ENCODE results near the gene SRGAP1. TPM values are rescaled to one million over a fixed set of nuclear protein-coding genes. Genes with fewer than 3 reads are reported as not detected.
"Not testable (repeated sequence)": the region's sequence is repeated elsewhere in the genome, so short reads cannot be mapped to it uniquely, and the experiment has no call there.

The SRGAP1 gene
- total and polyA plus RNA-seq, 8 donors = 2.5 to 13.3 (median 7.5) TPM

DNA sequence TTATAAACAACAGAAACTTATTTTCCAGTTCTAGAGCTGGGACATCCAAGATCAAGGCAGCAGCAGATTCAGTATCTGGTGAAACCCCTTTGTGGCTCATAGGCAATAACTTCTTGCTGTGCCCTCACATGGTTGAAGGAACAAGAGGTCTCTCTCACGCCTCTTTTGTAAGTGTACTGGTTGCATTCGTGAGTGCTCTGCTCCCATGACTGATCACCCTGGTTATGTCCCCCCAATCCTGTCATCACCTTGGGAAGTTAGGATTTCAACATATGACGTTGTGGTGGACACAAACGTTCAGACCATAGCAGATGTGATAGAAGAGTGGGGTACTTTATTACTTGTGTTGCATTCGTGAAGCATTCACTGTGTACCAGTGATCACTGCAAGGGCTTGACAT is 184.0 kb downstream of the SRGAP1 start:
- no peak for FAIRE-seq
- Histone ChIP-seq H3K27ac (no peak overlapping the region), H3K9me3 (no peaks in the 10 kb centered on the region), H3K4me3 (no peak overlapping the region), H3K27me3 (no peaks in the 10 kb centered on the region), H3K4me1 (no peaks in the 10 kb centered on the region), H3K36me3 (no peaks in the 10 kb centered on the region)
- ATAC-seq = no peak
- intact Hi-C loops (cut with DNase I) = no loop called here
- TF ChIP-seq, protein P1, sequence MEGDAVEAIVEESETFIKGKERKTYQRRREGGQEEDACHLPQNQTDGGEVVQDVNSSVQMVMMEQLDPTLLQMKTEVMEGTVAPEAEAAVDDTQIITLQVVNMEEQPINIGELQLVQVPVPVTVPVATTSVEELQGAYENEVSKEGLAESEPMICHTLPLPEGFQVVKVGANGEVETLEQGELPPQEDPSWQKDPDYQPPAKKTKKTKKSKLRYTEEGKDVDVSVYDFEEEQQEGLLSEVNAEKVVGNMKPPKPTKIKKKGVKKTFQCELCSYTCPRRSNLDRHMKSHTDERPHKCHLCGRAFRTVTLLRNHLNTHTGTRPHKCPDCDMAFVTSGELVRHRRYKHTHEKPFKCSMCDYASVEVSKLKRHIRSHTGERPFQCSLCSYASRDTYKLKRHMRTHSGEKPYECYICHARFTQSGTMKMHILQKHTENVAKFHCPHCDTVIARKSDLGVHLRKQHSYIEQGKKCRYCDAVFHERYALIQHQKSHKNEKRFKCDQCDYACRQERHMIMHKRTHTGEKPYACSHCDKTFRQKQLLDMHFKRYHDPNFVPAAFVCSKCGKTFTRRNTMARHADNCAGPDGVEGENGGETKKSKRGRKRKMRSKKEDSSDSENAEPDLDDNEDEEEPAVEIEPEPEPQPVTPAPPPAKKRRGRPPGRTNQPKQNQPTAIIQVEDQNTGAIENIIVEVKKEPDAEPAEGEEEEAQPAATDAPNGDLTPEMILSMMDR (IDR thresholded peaks at IDR 0.05) = no peak
- DNase-seq = no peak
- 52 to 89% methylated on average over 5 of the region's 5 CpGs for WGBS, 2 donors

- no peaks in the 10 kb centered on the region for H3K27me3 ChIP-seq
- FAIRE-seq (no peak), ATAC-seq (peak in 1 of 4 donors; percentile 18), DNase-seq (no peak)
- no peaks in the 10 kb centered on the region for H3K4me1 ChIP-seq
- intact Hi-C loops (cut with DNase I) = no loop called here
- no peak overlapping the region for H3K27ac ChIP-seq
- WGBS, 2 donors = 83 to 89% methylated on average over 13 of the region's 13 CpGs
- H3K36me3 ChIP-seq = no peaks in the 10 kb centered on the region
- H3K9me3 ChIP-seq = no peaks in the 10 kb centered on the region
- TF ChIP-seq, protein P1 (IDR thresholded peaks at IDR 0.05) = no peak
- no peak overlapping the region for H3K4me3 ChIP-seq
These were observed 184.7 kb downstream of the SRGAP1 start for GRCh38 chr12:64029013-64029857.

DNA sequence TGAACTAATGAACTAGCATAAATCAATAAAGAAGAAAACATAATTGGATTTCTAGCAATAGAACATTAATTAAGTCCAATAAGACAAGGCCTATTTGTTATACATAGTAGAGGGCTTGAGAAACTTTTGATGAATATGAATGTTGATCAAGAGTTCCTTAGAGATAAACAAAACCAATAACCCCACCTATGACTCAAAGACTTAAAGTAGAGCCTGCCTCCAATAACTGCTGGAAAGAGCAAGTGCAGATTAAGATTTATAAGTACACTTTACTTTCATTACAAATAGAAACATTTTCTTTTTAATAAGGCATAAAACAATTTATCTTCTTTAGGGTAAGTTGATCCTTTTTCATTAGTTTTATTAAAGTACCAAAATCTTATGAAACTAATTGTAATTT is 185.7 kb downstream of the SRGAP1 start:
- Histone ChIP-seq H3K4me1 (no peaks in the 10 kb centered on the region), H3K27ac (no peak overlapping the region), H3K36me3 (no peaks in the 10 kb centered on the region), H3K4me3 (no peak overlapping the region), H3K27me3 (no peaks in the 10 kb centered on the region), H3K9me3 (no peaks in the 10 kb centered on the region)
- TF ChIP-seq, protein P1 (IDR thresholded peaks at IDR 0.05) = no peak
- DNase-seq (no peak), FAIRE-seq (no peak), ATAC-seq (no peak)
- intact Hi-C loops (cut with DNase I) = no loop called here

DNA sequence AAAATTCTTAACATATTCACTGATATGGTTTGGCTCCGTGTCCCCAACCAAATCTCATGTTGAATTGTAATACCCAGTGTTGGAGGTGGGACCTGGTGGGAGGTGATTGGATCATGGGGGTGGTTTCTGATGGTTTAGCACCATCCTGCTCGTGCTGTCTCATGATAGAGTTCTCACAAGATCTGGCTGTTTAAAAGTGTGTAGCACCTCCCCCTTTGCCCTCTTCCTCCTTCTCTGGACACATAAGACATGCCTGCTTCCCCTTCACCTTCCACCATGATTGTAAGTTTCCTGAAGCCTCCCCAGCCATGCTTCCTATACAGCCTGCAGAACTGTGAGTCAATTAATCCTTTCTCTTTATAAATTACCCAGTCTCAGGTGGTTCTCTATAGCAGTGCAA is 189.6 kb downstream of the SRGAP1 start:
- intact Hi-C loops (cut with DNase I); H3K27ac ChIP-seq; DNase-seq; H3K4me3 ChIP-seq; H3K9me3 ChIP-seq; FAIRE-seq; H3K27me3 ChIP-seq; ATAC-seq; H3K36me3 ChIP-seq: not testable (repeated sequence)
- WGBS, 2 donors = 91 to 95% methylated on average over 2 of the region's 2 CpGs
- peaks cover 3 to 15% (median 11%) of the 10 kb centered on the region in 3 donors for H3K4me1 ChIP-seq

DNA sequence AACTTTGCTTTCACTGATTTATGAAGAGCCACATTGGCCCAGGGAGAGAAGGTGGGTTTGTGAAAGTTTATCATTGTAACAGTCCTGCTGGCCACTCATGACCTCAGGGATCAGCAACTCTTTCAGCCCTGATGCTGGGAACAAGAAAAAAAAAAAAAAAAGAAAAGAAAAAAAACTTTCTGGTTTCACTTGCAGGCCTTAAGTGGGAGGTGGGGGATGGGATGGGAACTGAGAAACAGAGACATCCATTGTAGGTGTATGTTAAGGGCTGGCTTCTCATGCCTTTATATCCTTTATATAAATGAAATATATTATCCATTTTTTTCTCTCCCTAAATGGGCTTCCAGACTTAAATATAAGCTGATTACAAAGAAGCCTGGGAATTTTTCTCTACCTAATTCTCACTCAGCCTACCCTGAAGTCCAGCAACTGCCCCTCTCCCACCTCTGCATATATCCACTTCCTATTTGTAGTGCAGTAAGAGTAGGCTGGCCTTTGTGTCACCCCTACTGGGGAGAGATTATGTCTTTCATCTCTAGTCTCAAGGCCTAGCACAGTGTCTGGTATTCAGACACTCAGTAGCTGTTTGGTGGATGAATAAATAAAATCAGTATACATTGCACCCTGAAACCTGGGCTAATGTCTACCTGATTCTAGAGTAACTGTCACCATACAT is 190.5 kb downstream of the SRGAP1 start:
- Histone ChIP-seq H3K9me3 (no peaks in the 10 kb centered on the region), H3K4me1 (peaks cover 6 to 22% (median 14%) of the 10 kb centered on the region in 3 donors), H3K27me3 (no peaks in the 10 kb centered on the region), H3K36me3 (no peaks in the 10 kb centered on the region), H3K27ac (no peak overlapping the region), H3K4me3 (no peak overlapping the region)
- FAIRE-seq (no peak), ATAC-seq (no peak), DNase-seq (no peak)
- intact Hi-C loops (cut with DNase I) = loop anchor here in 1 of 3 donors (5.0 kb wide), 1 partner anchor 188 kb away; no protein-coding TSS in a partner anchor
- TF ChIP-seq, protein P1 (IDR thresholded peaks at IDR 0.05) = no peak
